HCT116 (cell line): ENCODE results near the gene TOPORS. TPM values are rescaled to one million over a fixed set of nuclear protein-coding genes. Genes with fewer than 3 reads are reported as not detected.

Source experiments
- ATAC-seq: fragments of 200-7000 bp; cut with Tn5 transposase; 2 replicates; pipeline ENCODE4 v1.9.1; 2020; ENCODE audit warnings: mild to moderate bottlenecking, moderate library complexity
- BruUV-seq: library from RNA; stranded (reverse); fragments of 400-500 nt; replicated peaks from 2 replicates; lab custom pipeline; 2021; lab: Mats Ljungman, UMichigan
- CTCF ChIA-PET: fragments of 300-600 bp; sonication (Branson Sonifier 250); formaldehyde crosslinking; loops from one replicate; lab custom pipeline; 2021; ENCODE audit warnings: antibody characterized with exemption; lab: Charles Lee
- POLR2A ChIA-PET: fragments of 300-600, 350-600 bp; sonication (Branson Sonifier 250); formaldehyde crosslinking; loops from one replicate; lab custom pipeline; 2021; ENCODE audit warnings: antibody characterized with exemption; lab: Charles Lee
- RAD21 ChIA-PET, 2 experiments: fragments of 300-600 bp; sonication (Branson Sonifier 250); formaldehyde crosslinking; loops; one replicate each; lab custom pipeline; 2023; ENCODE audit warnings: low total read pairs in 2 of 2; ENCODE audit not compliant: uncharacterized antibody in 2 of 2, unreplicated experiment in 2 of 2, low non-redundant PET in 1 of 2; lab: Charles Lee
- DNase-seq: peaks from one replicate; pipeline ENCODE4 v3.0.0-alpha.2; 2010; ENCODE audit warnings: low read depth, low spot score
- H2AFZ ChIP-seq: fragments of 200-600 bp; shearing (Covaris generic), sonication (generic); 2 replicates; pipeline ENCODE4 v1.6.1; 2017; ENCODE audit warnings: low read depth, mixed run types, mixed read lengths, antibody characterized with exemption, low read length; ENCODE audit not compliant: poor library complexity, severe bottlenecking
- H3K27ac ChIP-seq: 2 replicates; pipeline ENCODE4 v1.5.1; 2012; ENCODE audit warnings: low read depth, low read length
- H3K27me3 ChIP-seq: fragments of 200-600 bp; sonication (generic); 2 replicates; pipeline ENCODE4 v1.6.1; 2016; ENCODE audit warnings: mixed run types, low read length, mixed read lengths; ENCODE audit not compliant: insufficient read depth
- H3K36me3 ChIP-seq, 2 experiments: fragments of 200-500 bp in 1 of 2; fragments of 200-600 bp in 1 of 2; sonication (Bioruptor generic) in 1 of 2; sonication (generic) in 1 of 2; 2 replicates each; pipeline versions ENCODE4 v1.5.1 to v1.6.1; 2014 to 2016; ENCODE audit warnings: low read length in 2 of 2, inconsistent platforms in 1 of 2, mixed read lengths in 1 of 2, mixed run types in 1 of 2; ENCODE audit not compliant: insufficient read depth in 2 of 2, control insufficient read depth in 1 of 2
- H3K4me1 ChIP-seq, 2 experiments: fragments of 200-600 bp in 1 of 2; sonication (generic) in 1 of 2; 2 replicates each; pipeline versions ENCODE4 v1.5.1 to v1.6.1; 2012 to 2017; ENCODE audit warnings: low read length in 2 of 2, inconsistent platforms in 1 of 2, mild to moderate bottlenecking in 1 of 2, mixed read lengths in 1 of 2, mixed run types in 1 of 2, moderate library complexity in 1 of 2; ENCODE audit not compliant: insufficient read depth in 2 of 2, control insufficient read depth in 1 of 2
- H3K4me2 ChIP-seq: fragments of 200-600 bp; sonication (generic); 2 replicates; pipeline ENCODE4 v1.6.1; 2017; ENCODE audit warnings: mixed run types, low read length, mixed read lengths
- H3K4me3 ChIP-seq, 2 experiments: fragments of 200-600 bp in 1 of 2; sonication (generic) in 1 of 2; replicated peaks in 1 of 2; 2 replicates each; pipeline ENCODE4 v1.5.1; 2011 to 2016; ENCODE audit warnings: low read length in 2 of 2, control low read depth in 1 of 2, low read depth in 1 of 2, mild to moderate bottlenecking in 1 of 2, mixed read lengths in 1 of 2, mixed run types in 1 of 2
- H3K79me2 ChIP-seq: fragments of 200-600 bp; sonication (generic); 2 replicates; pipeline ENCODE4 v1.6.1; 2017; ENCODE audit warnings: mild to moderate bottlenecking, mixed run types, low read length, moderate library complexity, mixed read lengths; ENCODE audit not compliant: insufficient read depth
- H3K9ac ChIP-seq: fragments of 200-600 bp; sonication (generic); 2 replicates; pipeline ENCODE4 v1.6.1; 2016; ENCODE audit warnings: low read length, mixed read lengths
- H3K9me2 ChIP-seq: fragments of 200-600 bp; sonication (generic), shearing (Covaris generic); 2 replicates; pipeline ENCODE4 v1.6.1; 2017; ENCODE audit warnings: mixed run types, mild to moderate bottlenecking, moderate library complexity; ENCODE audit not compliant: insufficient read depth
- H3K9me3 ChIP-seq, 2 experiments: fragments of 200-500 bp in 1 of 2; fragments of 200-600 bp in 1 of 2; sonication (Bioruptor generic) in 1 of 2; sonication (generic) in 1 of 2; 2 replicates each; pipeline ENCODE4 v1.6.1; 2014 to 2017; ENCODE audit warnings: low read length in 2 of 2, mixed read lengths in 2 of 2, inconsistent platforms in 1 of 2, low read depth in 1 of 2, mild to moderate bottlenecking in 1 of 2, mixed run types in 1 of 2, moderate library complexity in 1 of 2; ENCODE audit not compliant: control insufficient read depth in 1 of 2, insufficient read depth in 1 of 2
- H4K20me1 ChIP-seq: fragments of 200-600 bp; sonication (generic), shearing (Covaris generic); 2 replicates; pipeline ENCODE4 v1.6.1; 2017; ENCODE audit warnings: mixed run types, mild to moderate bottlenecking, moderate library complexity; ENCODE audit not compliant: insufficient read depth
- CEBPB ChIP-seq: IDR thresholded peaks from 2 replicates; pipeline ENCODE4 v1.6.1; 2012; ENCODE audit warnings: low read depth
- JUND ChIP-seq: IDR thresholded peaks from 2 replicates; pipeline ENCODE4 v1.6.1; 2012
- POLR2A ChIP-seq: IDR thresholded peaks from 2 replicates; pipeline ENCODE4 v1.7.0; 2011; ENCODE audit warnings: borderline replicate concordance; ENCODE audit not compliant: insufficient read depth, insufficient read length; ENCODE audit errors: extremely low read depth
- RAD21 ChIP-seq: IDR thresholded peaks from 2 replicates; pipeline ENCODE4 v1.6.1; 2012; ENCODE audit warnings: low read depth, mild to moderate bottlenecking
- SIN3A ChIP-seq: IDR thresholded peaks from 2 replicates; pipeline ENCODE4 v1.6.1; 2012; ENCODE audit warnings: low read depth
- SRF ChIP-seq: IDR thresholded peaks from 2 replicates; pipeline ENCODE4 v1.6.1; 2012; ENCODE audit warnings: low read depth
- intact Hi-C: fragments of 100-400 bp; cut with micrococcal nuclease; formaldehyde crosslinking; loops from 2 replicates; pipeline ENCODE4 v1.10.0; 2022
- total RNA-seq: library from RNA; stranded (reverse); gene quantifications from one replicate; pipeline ENCODE4 v1.2.1, GENCODE V29; 2021; ENCODE audit not compliant: unreplicated experiment
- TF ChIP-seq, protein P1 (sequence below): IDR thresholded peaks from 2 replicates; pipeline ENCODE4 v1.6.1; 2012
- TF ChIP-seq, protein P2 (sequence below), 3 experiments: fragments of 200-600 bp in 1 of 3; sonication (generic) in 1 of 3; IDR thresholded peaks in 2 of 3; conservative IDR thresholded peaks in 1 of 3; 2 replicates each; pipeline ENCODE4 v1.5.1; 2012 to 2017; ENCODE audit warnings: low read depth in 2 of 3, low read length in 2 of 3, antibody characterized with exemption in 1 of 3, borderline replicate concordance in 1 of 3, control low read depth in 1 of 3, mild to moderate bottlenecking in 1 of 3, mixed read lengths in 1 of 3, mixed run types in 1 of 3, moderate library complexity in 1 of 3; ENCODE audit not compliant: insufficient read depth in 1 of 3
- TF ChIP-seq, protein P3 (sequence below): IDR thresholded peaks from 2 replicates; pipeline ENCODE4 v1.6.1; 2011; ENCODE audit warnings: mild to moderate bottlenecking, low read length, moderate library complexity; ENCODE audit not compliant: insufficient replicate concordance; ENCODE audit errors: extremely low read depth

The TOPORS gene
- total RNA-seq, 1 experiment from 2014 or later, result 12.7 TPM

DNA sequence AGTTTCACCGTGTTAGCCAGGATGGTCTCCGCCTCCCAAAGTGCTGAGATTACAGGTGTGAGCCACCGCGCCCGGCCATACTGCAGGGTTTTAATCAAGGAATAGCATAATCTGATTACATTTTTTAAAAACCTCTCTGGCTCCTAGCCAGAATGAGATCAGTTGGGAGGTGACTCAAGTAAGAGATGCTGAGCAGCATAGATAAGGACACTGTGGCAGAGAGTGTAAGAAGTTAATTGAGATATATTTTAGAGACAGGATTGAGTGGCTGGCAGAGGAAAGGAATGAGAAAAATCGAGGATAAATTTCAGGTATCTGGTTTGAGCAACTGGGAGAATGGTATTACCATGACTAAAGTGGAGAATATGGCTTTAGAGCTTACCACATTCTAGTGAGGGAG is 19.1 kb downstream of the TOPORS start (continued):
- TF ChIP-seq SRF (no peak), POLR2A (no peak), CEBPB (no peak), SIN3A (no peak), RAD21 (no peak)
- TF ChIP-seq, protein P1, sequence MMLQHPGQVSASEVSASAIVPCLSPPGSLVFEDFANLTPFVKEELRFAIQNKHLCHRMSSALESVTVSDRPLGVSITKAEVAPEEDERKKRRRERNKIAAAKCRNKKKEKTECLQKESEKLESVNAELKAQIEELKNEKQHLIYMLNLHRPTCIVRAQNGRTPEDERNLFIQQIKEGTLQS, result no peak
- TF ChIP-seq, protein P2, sequence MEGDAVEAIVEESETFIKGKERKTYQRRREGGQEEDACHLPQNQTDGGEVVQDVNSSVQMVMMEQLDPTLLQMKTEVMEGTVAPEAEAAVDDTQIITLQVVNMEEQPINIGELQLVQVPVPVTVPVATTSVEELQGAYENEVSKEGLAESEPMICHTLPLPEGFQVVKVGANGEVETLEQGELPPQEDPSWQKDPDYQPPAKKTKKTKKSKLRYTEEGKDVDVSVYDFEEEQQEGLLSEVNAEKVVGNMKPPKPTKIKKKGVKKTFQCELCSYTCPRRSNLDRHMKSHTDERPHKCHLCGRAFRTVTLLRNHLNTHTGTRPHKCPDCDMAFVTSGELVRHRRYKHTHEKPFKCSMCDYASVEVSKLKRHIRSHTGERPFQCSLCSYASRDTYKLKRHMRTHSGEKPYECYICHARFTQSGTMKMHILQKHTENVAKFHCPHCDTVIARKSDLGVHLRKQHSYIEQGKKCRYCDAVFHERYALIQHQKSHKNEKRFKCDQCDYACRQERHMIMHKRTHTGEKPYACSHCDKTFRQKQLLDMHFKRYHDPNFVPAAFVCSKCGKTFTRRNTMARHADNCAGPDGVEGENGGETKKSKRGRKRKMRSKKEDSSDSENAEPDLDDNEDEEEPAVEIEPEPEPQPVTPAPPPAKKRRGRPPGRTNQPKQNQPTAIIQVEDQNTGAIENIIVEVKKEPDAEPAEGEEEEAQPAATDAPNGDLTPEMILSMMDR (IDR thresholded peaks at IDR 0.05 in 2 of 3, conservative IDR thresholded peaks at IDR 0.05 in 1 of 3; ENCODE audit: borderline replicate concordance in 1 of 3, insufficient read depth in 1 of 3, low read depth in 2 of 3, low read length in 2 of 3), result no peak
- TF ChIP-seq, protein P3, sequence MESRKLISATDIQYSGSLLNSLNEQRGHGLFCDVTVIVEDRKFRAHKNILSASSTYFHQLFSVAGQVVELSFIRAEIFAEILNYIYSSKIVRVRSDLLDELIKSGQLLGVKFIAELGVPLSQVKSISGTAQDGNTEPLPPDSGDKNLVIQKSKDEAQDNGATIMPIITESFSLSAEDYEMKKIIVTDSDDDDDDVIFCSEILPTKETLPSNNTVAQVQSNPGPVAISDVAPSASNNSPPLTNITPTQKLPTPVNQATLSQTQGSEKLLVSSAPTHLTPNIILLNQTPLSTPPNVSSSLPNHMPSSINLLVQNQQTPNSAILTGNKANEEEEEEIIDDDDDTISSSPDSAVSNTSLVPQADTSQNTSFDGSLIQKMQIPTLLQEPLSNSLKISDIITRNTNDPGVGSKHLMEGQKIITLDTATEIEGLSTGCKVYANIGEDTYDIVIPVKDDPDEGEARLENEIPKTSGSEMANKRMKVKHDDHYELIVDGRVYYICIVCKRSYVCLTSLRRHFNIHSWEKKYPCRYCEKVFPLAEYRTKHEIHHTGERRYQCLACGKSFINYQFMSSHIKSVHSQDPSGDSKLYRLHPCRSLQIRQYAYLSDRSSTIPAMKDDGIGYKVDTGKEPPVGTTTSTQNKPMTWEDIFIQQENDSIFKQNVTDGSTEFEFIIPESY, result no peak

DNA sequence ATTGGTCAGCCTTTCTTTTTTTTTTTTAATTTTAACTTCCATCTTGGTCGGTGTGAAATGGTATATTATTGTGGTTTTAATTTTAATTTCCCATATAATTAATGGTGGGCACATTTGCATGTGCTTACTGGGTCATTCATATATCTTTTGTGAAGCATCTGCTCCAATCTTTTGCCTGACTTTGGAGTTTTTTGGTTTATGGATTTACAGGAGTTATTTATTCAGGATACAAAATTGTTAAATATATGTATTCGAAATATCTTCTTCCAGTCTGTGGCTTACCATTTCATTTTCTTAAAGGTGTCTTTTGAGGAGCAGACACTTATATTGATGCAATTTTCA is 25.7 kb downstream of the TOPORS start:
- ATAC-seq, result no peak
- TF ChIP-seq JUND (0 out of 2 replicates have a peak, but pooled peaks have one; percentile 6), SRF (no peak)
- Histone ChIP-seq H3K9ac (peak overlapping the region; percentile 78), H3K9me3 (no peaks in the 10 kb centered on the region), H3K79me2 (peaks cover 21% of the 10 kb centered on the region), H3K4me2 (peak overlapping the region; percentile 97), H3K27me3 (no peaks in the 10 kb centered on the region), H3K27ac (peak overlapping the region; percentile 76; the same call in 1 of the 2 replicates), H3K9me2 (no peaks in the 10 kb centered on the region), H2AFZ (peak overlapping the region; percentile 81), H3K4me1 (peaks cover 11 to 22% of the 10 kb centered on the region in 2 experiments; a peak in 3 of 4 replicates), H3K36me3 (no peaks in the 10 kb centered on the region), H3K4me3 (peak overlapping the region; percentile 76 to 81), H4K20me1 (no peaks in the 10 kb centered on the region)
- RAD21 ChIA-PET, result interaction anchor here (0.9 to 1.5 kb wide), 4 partner anchors 25 to 147 kb away, joined by 3 to 8 read pairs (median 4); partner anchors contain the start of gene SMIM27 (in 1 of the 2)
- intact Hi-C loops, result loop anchor here (1.0 to 2.0 kb wide), 3 partner anchors 46 to 147 kb away; partner anchors contain the start of genes ACO1 and NDUFB6
- POLR2A ChIA-PET, result interaction anchor here (1.1 to 1.4 kb wide), 2 partner anchors 9 to 148 kb away, joined by 3 to 5 read pairs; no protein-coding TSS in a partner anchor
- DNase-seq, result no peak
- BruUV-seq, result no TSS peak
- CTCF ChIA-PET, result interaction anchor here (1.0 to 3.3 kb wide), 11 partner anchors 9 to 147 kb away, joined by 3 to 62 read pairs (median 6); partner anchors contain the start of genes ACO1 and TOPORS
